ENCODE measurements around the gene ADAP1. TPM values are rescaled to one million over a fixed set of nuclear protein-coding genes. Genes with fewer than 3 reads are reported as not detected.
A peak's percentile ranks its signal among the peaks of the same experiment; 100 is the strongest.

Gene ADAP1
- total RNA-seq, 2 donors from 2014 or later: 19.7 to 19.8 TPM

DNA sequence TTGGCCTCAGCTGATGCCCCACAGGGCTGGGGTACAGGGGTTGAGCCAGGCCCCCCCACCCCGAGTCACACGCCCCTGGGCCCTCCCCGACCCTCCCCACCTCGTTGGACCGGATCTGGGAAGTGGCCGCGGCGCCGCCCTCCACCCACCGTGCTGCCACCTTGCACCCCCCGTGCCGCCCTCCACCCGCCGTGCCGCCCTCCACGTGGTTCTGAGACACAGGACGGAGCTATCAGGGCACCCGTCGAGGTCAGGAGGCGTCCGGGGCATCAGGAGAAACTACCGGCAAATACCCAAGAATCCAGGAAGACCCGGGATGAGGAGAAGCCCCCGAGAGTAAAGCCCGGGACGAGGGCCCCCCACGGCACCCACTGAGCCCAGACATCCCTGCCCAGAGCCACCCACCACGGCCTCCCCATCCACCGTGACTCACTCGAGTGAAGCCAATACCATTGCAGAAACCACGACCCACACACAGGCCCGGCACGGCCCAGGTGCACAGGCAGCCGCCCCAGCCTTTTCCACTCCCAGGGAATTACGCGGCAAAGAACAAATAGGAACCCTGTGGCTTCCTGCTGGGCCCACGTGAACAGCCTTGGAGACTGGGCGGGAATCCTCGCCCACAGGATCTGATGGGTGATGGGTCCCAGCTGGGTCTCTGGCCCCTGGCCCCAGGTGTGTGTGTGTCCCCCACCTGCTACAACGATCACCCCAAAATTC lies 34.0 kb downstream of the ADAP1 start:
- Histone ChIP-seq H3K27me3 (no peaks in the 10 kb centered on the region), H3K4me3 (no peak overlapping the region), H3K4me1 (peaks cover 10% of the 10 kb centered on the region), H3K36me3 (replicated peaks in 1 of 2; ENCODE audit: insufficient read depth in 1 of 2, low read depth in 2 of 2) (no peaks in the 10 kb centered on the region), H3K9me3 (no peaks in the 10 kb centered on the region), H3K27ac (no peak overlapping the region)
- ATAC-seq (no peak), DNase-seq (peak; percentile 1 to 10 (median 6))
- 71 to 85% methylated on average over 12 to 38 of the region's 40 CpGs for WGBS, 2 donors
- intact Hi-C loops (cut with DNase I): no loop called here
- TF ChIP-seq, protein P1, sequence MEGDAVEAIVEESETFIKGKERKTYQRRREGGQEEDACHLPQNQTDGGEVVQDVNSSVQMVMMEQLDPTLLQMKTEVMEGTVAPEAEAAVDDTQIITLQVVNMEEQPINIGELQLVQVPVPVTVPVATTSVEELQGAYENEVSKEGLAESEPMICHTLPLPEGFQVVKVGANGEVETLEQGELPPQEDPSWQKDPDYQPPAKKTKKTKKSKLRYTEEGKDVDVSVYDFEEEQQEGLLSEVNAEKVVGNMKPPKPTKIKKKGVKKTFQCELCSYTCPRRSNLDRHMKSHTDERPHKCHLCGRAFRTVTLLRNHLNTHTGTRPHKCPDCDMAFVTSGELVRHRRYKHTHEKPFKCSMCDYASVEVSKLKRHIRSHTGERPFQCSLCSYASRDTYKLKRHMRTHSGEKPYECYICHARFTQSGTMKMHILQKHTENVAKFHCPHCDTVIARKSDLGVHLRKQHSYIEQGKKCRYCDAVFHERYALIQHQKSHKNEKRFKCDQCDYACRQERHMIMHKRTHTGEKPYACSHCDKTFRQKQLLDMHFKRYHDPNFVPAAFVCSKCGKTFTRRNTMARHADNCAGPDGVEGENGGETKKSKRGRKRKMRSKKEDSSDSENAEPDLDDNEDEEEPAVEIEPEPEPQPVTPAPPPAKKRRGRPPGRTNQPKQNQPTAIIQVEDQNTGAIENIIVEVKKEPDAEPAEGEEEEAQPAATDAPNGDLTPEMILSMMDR (IDR thresholded peaks at IDR 0.05): no peak
- TF ChIP-seq POLR2A (IDR thresholded peaks at IDR 0.05): no peak

DNA sequence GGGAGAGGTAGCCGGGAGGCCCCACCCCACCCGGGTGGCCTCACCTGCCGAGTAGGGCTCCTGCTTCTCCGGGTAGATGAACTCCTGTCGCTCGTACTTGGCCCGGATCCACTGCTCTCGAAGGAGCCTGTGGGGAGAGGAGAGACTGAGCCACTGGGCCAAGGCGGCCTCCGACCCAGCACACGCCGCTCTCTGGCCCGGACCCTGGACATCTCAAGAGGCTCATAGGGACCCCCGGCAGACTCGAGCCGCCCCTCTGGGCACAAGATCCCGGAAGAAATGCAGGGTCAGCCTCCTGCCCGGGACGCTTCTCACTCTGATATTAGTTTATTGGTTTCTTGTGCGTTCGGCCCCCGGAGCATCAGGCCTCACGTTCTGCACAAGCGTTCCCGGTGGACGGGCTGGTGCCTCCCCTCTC lies 34.5 kb downstream of the ADAP1 start:
- TF ChIP-seq, protein P1 (IDR thresholded peaks at IDR 0.05): no peak
- TF ChIP-seq POLR2A (IDR thresholded peaks at IDR 0.05): no peak
- Histone ChIP-seq H3K27ac (no peak overlapping the region), H3K27me3 (no peaks in the 10 kb centered on the region), H3K4me3 (no peak overlapping the region), H3K36me3 (replicated peaks in 1 of 2; ENCODE audit: insufficient read depth in 1 of 2, low read depth in 2 of 2) (no peaks in the 10 kb centered on the region), H3K4me1 (peaks cover 10% of the 10 kb centered on the region), H3K9me3 (no peaks in the 10 kb centered on the region)
- DNase-seq: peak; percentile 1 to 10 (median 7)
- ATAC-seq: no peak
- WGBS, 2 donors: 84 to 88% methylated on average over 7 to 15 of the region's 26 CpGs
- intact Hi-C loops (cut with DNase I): no loop called here

DNA sequence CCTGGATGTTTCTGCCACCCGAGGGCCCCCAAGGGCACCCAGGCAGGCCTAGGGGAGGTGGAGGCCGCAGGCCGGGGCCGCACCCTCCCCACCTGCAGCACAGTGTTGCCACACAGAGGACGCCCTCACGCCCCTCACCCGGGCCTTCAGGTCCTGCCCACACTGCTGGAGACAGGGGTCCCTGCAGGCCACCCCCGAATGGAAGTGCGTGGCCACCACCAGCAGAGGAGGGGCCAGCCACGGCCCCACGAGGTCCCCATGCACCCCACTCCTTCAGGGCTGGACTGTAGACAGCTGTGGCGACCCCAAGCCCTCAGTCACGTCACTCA lies 35.4 kb downstream of the ADAP1 start:
- H3K27ac ChIP-seq: no peak overlapping the region
- ATAC-seq: no peak
- H3K36me3 ChIP-seq (replicated peaks in 1 of 2; ENCODE audit: insufficient read depth in 1 of 2, low read depth in 2 of 2): no peaks in the 10 kb centered on the region
- H3K4me1 ChIP-seq: peaks cover 10% of the 10 kb centered on the region
- H3K9me3 ChIP-seq: no peaks in the 10 kb centered on the region
- DNase-seq: peak in 3 of 4 donors; percentile 4 to 9 (median 4)
- intact Hi-C loops (cut with DNase I): no loop called here
- 86 to 92% methylated on average over 2 to 13 of the region's 13 CpGs for WGBS, 2 donors
- H3K4me3 ChIP-seq: no peak overlapping the region
- H3K27me3 ChIP-seq: no peaks in the 10 kb centered on the region
- TF ChIP-seq POLR2A (IDR thresholded peaks at IDR 0.05): no peak
- TF ChIP-seq, protein P1 (IDR thresholded peaks at IDR 0.05): no peak

DNA sequence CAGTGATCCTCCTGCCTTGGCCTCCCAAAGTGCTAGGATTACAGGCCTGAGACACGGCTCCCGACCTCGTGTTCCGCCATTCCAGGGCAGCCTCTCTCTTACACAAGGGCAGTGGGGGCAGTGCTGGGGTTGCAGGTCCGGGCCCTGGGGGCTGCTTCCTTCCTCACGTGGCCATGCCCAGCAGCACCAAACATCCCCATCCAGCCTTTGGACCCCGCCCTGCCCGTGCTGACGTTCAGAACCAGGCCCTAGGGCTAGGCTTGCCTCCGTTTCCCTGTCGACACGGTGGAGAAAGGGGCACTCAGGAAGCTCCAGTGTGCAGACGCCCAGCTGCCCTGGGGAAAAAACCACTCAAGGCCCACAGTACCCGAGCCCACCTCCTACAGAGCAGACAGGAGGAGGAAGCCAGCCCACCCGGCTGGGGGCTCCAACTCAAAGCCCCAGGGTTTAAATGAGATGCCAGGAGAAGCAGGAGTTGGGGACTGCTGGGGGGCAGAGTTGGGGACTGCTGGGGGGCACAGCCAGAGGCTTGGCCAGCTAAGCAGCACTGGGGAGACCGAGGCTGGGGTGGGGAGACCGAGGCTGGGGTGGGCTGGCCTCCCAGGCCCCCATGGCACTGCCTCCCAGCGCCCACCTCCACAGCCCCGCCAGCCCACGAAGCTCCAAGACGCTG lies 35.9 kb downstream of the ADAP1 start:
- Histone ChIP-seq H3K36me3 (replicated peaks in 1 of 2; ENCODE audit: insufficient read depth in 1 of 2, low read depth in 2 of 2) (no peaks in the 10 kb centered on the region), H3K9me3 (no peaks in the 10 kb centered on the region), H3K4me3 (no peak overlapping the region), H3K27ac (no peak overlapping the region), H3K4me1 (peaks cover 10% of the 10 kb centered on the region), H3K27me3 (no peaks in the 10 kb centered on the region)
- peak in 3 of 4 donors; percentile 4 to 8 (median 8) for DNase-seq
- TF ChIP-seq, protein P1 (IDR thresholded peaks at IDR 0.05): no peak
- TF ChIP-seq POLR2A (IDR thresholded peaks at IDR 0.05): no peak
- 90% methylated on average over 2 to 21 of the region's 21 CpGs for WGBS, 2 donors
- intact Hi-C loops (cut with DNase I): no loop called here
- ATAC-seq: no peak

DNA sequence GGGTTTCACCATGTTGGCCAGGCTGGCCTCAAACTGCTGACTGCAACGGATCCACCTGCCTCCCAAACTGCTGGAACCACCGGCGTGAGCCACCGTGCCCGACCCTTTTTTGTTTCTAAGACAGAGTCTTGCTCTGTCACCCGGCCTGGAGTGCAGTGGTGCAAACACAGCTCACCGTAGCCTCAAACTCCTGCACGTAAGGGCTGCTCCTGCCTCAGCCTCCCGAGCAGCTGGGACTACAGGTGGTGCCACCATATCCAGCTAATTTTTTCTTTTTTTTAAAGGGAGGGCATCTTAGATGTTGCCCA lies 36.4 kb downstream of the ADAP1 start:
- Histone ChIP-seq H3K9me3 (no peaks in the 10 kb centered on the region), H3K36me3 (replicated peaks in 1 of 2; ENCODE audit: insufficient read depth in 1 of 2, low read depth in 2 of 2) (no peaks in the 10 kb centered on the region), H3K4me3 (no peak overlapping the region), H3K4me1 (peaks cover 10% of the 10 kb centered on the region), H3K27ac (no peak overlapping the region), H3K27me3 (no peaks in the 10 kb centered on the region)
- 90 to 95% methylated on average over 8 to 9 of the region's 9 CpGs for WGBS, 2 donors
- ATAC-seq: no peak
- peak in 1 of 4 donors; percentile 1 for DNase-seq
- intact Hi-C loops (cut with DNase I): no loop called here
- no peak for TF ChIP-seq POLR2A (IDR thresholded peaks at IDR 0.05)
- TF ChIP-seq, protein P1 (IDR thresholded peaks at IDR 0.05): no peak
